NCI-H524 (cell line): ENCODE results near the gene SMPD2.

Experiments used
- DNase-seq, 2 experiments: peaks; one replicate each; lab custom pipeline; 2025; lab: John Stamatoyannopoulos, UW

The SMPD2 gene

GRCh38 chr6:109446541-109446940 lies 6.0 kb downstream of the SMPD2 start:
- no peak for DNase-seq

GRCh38 chr6:109447087-109447486 lies 6.6 kb downstream of the SMPD2 start:
- DNase-seq: no peak

- no peak for DNase-seq
These were observed 7.5 kb downstream of the SMPD2 start for GRCh38 chr6:109447878-109448555.

GRCh38 chr6:109448615-109449014 lies 8.1 kb downstream of the SMPD2 start:
- no peak for DNase-seq

GRCh38 chr6:109449064-109449794 lies 8.7 kb downstream of the SMPD2 start:
- DNase-seq: no peak

GRCh38 chr6:109449795-109450673 lies 9.5 kb downstream of the SMPD2 start:
- no peak for DNase-seq

- no peak for DNase-seq
These were observed 10.3 kb downstream of the SMPD2 start for GRCh38 chr6:109450801-109451200.

- DNase-seq: no peak
These were observed 10.9 kb downstream of the SMPD2 start for GRCh38 chr6:109451376-109451775.

- no peak for DNase-seq
These were observed 11.7 kb downstream of the SMPD2 start for GRCh38 chr6:109452181-109452580.

- DNase-seq: no peak
These were observed 12.6 kb downstream of the SMPD2 start for GRCh38 chr6:109453156-109453555.

- peak; percentile 90 to 96 for DNase-seq
These were observed 13.3 kb downstream of the SMPD2 start for GRCh38 chr6:109453594-109454495.

GRCh38 chr6:109454496-109455436 lies 14.2 kb downstream of the SMPD2 start:
- peak; percentile 57 to 67 for DNase-seq

- DNase-seq: peak; percentile 57 to 75
These were observed 15.1 kb downstream of the SMPD2 start, which contains the start of gene MICAL1 for GRCh38 chr6:109455437-109456110. MICAL1 (minus strand) TSS chr6:109455772; CDS start chr6:109454196, 1,576 bp downstream.

- peak; percentile 53 to 69 for DNase-seq
These were observed 15.6 kb downstream of the SMPD2 start for GRCh38 chr6:109456111-109456583.

GRCh38 chr6:109456710-109457561 lies 16.4 kb downstream of the SMPD2 start:
- DNase-seq: no peak

GRCh38 chr6:109457562-109457996 lies 17.1 kb downstream of the SMPD2 start:
- no peak for DNase-seq

GRCh38 chr6:109458774-109459531 lies 18.4 kb downstream of the SMPD2 start:
- DNase-seq: no peak
